SH-SY5Y (cell line): ENCODE data around the gene CHST11.

ENCODE experiments used
- GATA2 ChIP-seq: IDR thresholded peaks from 2 replicates; pipeline ENCODE4 v1.6.1; 2011; ENCODE audit warnings: mild to moderate bottlenecking, low read depth, low read length
- GATA3 ChIP-seq: IDR thresholded peaks from 2 replicates; pipeline ENCODE4 v1.6.1; 2011; ENCODE audit warnings: low read depth, mild to moderate bottlenecking, low read length, moderate library complexity

GRCh38 chr12:104802208-104802607 lies 345.5 kb downstream of the CHST11 start:
- TF ChIP-seq GATA2 = no peak
- TF ChIP-seq GATA3 = no peak
